AG04449 (cell line): ENCODE results near the gene TIGD1.

ENCODE experiments used
- CTCF ChIA-PET: fragments of 350-600 bp; formaldehyde crosslinking; extraction: SDS; loops from one replicate; lab custom pipeline; 2021; ENCODE audit warnings: antibody characterized with exemption; lab: Yijun Ruan, JAX
- POLR2A ChIA-PET: fragments of 400-600, 350-600 bp; formaldehyde crosslinking; extraction: SDS; loops from one replicate; lab custom pipeline; 2020; ENCODE audit warnings: antibody characterized with exemption, inconsistent platforms; lab: Yijun Ruan, JAX
- DNase-seq: peaks from one replicate; pipeline ENCODE4 v3.0.0-alpha.2; 2010; ENCODE audit warnings: low read depth, low spot score
- H3K4me3 ChIP-seq: 2 replicates; pipeline ENCODE4 v1.5.1; 2011; ENCODE audit warnings: low read depth, mild to moderate bottlenecking, control low read depth, low read length
- TF ChIP-seq, protein P1 (sequence below): IDR thresholded peaks from one replicate; pipeline ENCODE4 v1.5.1; 2011; ENCODE audit warnings: mild to moderate bottlenecking, moderate library complexity, low read length, control low read depth, inconsistent platforms; ENCODE audit not compliant: insufficient read depth; ENCODE audit errors: missing control alignments

The TIGD1 gene

DNA sequence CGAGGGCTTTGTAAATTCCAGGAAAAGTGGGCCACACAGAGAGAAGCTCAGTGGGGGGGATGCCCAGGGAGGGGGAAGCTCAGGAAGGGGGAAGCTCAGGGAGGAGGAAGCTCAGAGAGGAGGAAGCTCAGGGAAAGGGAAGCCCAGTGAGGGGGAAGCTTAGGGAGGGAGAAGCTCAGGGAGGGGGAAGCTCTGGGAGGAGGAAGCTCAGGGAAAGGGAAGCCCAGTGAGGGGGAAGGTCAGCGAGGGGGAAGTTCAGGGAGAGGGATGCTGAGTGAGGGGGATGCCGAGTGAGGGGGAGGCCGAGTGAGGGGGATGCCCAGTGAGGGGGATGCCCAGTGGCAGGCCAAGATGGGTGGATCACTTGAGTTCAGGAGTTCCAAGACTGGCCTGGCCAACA is 11.7 kb downstream of the TIGD1 start:
- TF ChIP-seq, protein P1, sequence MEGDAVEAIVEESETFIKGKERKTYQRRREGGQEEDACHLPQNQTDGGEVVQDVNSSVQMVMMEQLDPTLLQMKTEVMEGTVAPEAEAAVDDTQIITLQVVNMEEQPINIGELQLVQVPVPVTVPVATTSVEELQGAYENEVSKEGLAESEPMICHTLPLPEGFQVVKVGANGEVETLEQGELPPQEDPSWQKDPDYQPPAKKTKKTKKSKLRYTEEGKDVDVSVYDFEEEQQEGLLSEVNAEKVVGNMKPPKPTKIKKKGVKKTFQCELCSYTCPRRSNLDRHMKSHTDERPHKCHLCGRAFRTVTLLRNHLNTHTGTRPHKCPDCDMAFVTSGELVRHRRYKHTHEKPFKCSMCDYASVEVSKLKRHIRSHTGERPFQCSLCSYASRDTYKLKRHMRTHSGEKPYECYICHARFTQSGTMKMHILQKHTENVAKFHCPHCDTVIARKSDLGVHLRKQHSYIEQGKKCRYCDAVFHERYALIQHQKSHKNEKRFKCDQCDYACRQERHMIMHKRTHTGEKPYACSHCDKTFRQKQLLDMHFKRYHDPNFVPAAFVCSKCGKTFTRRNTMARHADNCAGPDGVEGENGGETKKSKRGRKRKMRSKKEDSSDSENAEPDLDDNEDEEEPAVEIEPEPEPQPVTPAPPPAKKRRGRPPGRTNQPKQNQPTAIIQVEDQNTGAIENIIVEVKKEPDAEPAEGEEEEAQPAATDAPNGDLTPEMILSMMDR: no peak

DNA sequence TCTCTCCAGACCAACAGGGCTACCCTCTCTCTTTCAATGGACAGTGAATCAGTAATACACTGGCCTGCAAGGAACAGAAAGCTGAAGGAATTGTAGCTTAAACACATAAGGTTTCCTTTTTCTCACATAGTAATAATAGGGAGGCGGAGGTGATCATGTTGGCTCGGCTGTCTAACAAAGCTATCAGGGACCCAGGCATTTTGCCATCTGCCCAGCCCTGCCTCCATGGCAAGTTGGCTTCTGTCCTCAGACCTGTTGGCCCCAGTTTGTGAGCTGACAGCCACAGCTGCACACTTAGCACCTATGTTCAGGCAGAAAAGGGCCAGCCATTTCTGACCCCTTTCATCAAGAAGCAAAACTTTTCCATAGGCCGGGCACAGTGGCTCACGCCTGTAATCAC is 12.9 kb downstream of the TIGD1 start:
- ChIA-PET POLR2A (interaction anchor here (1.0 kb wide), 1 partner anchor 13 kb away, joined by 6 read pairs; the partner anchor contains the start of genes EIF4E2 and TIGD1), CTCF (interaction anchor here (2.1 to 2.2 kb wide), 2 partner anchors 14 to 16 kb away, joined by 7 to 8 read pairs; partner anchors contain the start of gene PRSS56)

More for the DNA sequence above, 11.7 kb downstream of the TIGD1 start:
- ChIA-PET POLR2A (no interaction called here), CTCF (interaction anchor here (1.0 to 2.2 kb wide), 2 partner anchors 15 to 92 kb away, joined by 3 to 8 read pairs; no protein-coding TSS in a partner anchor)
- no peak overlapping the region for H3K4me3 ChIP-seq
- DNase-seq: no peak

DNA sequence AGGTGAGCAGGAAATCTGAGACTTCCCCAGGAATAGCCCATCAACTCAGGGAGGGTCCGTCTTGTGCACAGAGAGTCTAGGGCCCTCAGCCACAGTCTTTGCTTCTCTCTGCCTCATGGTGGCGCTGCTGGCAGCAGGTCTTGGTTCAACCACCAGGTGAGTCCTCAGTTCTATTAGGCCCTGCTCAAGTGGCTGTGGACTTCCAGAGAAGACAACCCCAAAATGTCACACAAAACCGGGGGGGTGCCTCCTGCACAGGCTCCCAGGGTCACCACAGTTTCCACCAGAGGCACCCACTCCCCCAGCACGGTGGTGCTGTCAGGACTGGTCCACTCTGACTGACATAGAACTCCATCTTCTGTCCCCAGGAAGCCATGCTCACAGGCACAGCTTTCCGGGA is 13.3 kb downstream of the TIGD1 start:
- H3K4me3 ChIP-seq: no peak overlapping the region
- no peak for DNase-seq
- TF ChIP-seq, protein P1: peak; percentile 8
- CTCF ChIA-PET: interaction anchor here (2.1 kb wide), 1 partner anchor 16 kb away, joined by 7 read pairs; the partner anchor contains the start of gene PRSS56
- POLR2A ChIA-PET: interaction anchor here (1.0 kb wide), 1 partner anchor 13 kb away, joined by 6 read pairs; the partner anchor contains the start of genes EIF4E2 and TIGD1

More for the DNA sequence above, 12.9 kb downstream of the TIGD1 start:
- no peak overlapping the region for H3K4me3 ChIP-seq
- no peak for DNase-seq
- TF ChIP-seq, protein P1: no peak

DNA sequence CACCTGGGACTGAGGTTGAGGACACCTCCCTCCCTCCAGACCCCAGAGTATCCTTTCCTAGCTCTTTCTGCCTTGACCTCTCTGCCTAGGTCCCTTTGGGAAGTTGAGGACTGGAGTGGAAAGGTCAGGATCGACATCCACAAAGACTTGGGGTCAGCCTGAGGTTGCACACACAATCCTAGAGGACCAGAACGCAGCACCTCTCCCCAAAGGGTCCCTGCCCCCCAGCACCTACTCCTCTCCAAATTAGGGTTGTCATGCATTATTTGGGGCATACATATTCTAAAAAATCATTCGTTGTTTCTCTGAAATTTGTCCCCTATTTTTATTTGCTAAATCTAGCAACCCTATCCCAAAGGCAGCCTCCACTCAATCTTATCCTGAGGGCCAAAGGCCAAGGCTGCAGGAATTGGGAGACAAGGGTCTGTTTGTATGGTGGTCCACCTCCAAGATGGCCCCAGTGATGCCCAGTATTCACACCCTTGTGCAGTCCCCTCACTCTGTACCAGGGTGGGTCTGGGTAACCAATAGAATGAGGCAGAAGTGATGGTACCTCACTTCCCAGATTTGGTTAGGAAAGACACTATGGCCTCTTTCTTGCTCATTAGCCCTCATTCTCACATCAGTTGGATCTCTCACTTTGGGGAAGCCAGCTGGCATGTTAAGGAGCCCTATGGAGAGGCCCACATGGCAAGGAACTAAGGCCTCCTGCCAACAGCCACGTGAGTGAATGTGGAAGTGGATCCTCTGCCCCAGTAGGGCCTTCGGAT is 14.4 kb downstream of the TIGD1 start:
- ChIA-PET POLR2A (no interaction called here), CTCF (interaction anchor here (2.1 kb wide), 1 partner anchor 15 kb away, joined by 7 read pairs; the partner anchor contains the start of gene PRSS56)

DNA sequence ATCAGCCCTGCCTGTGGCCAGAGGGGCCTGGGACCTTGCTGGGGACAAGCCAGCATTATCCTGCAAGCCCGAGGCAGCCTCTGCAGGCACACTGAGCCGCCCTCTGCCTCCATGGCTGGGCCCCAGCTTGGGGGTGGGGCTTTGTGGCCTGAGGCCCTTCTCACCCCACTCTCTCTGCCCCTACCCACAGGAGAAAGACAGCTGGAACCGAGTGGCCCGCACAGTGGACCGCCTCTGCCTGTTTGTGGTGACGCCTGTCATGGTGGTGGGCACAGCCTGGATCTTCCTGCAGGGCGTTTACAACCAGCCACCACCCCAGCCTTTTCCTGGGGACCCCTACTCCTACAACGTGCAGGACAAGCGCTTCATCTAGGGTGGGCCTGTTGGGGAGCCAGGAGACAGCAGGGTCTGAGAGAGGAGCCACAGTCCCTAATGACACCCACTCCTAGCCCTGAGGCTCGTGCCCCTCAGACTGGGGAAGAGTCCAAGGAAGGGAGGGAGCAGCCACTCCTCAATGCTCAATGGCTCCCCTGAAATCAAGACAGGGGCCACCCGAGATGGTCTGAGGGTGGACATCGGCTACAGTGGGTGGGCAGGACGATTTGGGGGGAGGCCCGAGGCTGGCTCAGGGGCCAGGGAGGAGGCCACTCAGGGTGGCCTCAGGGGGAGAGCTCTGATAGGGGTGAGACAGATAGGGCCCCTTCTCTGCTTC is 15.3 kb downstream of the TIGD1 start:
- POLR2A ChIA-PET: no interaction called here
- H3K4me3 ChIP-seq: no peak overlapping the region
- CTCF ChIA-PET: no interaction called here
- TF ChIP-seq, protein P1: no peak
- DNase-seq: no peak

More for the DNA sequence above, 14.4 kb downstream of the TIGD1 start:
- DNase-seq: no peak
- H3K4me3 ChIP-seq: no peak overlapping the region
- TF ChIP-seq, protein P1: no peak
